Panc1 (cell line): Measurements from ENCODE around the gene WRAP73.

Experiments
- CTCF ChIP-seq: fragments of 450-650 bp; IDR thresholded peaks from 2 replicates; pipeline ENCODE4 v1.5.1; 2017; ENCODE audit warnings: mild to moderate bottlenecking
- POLR2AphosphoS5 ChIP-seq: IDR thresholded peaks from 2 replicates; pipeline ENCODE4 v1.6.1; 2012; ENCODE audit warnings: mild to moderate bottlenecking, low read depth, low read length, moderate library complexity
- TCF7L2 ChIP-seq: IDR thresholded peaks from 2 replicates; pipeline ENCODE4 v1.6.1; 2011; ENCODE audit warnings: mild to moderate bottlenecking, low read depth, low read length, inconsistent platforms

- TF ChIP-seq CTCF, result no peak
- no peak for TF ChIP-seq POLR2AphosphoS5
- TF ChIP-seq TCF7L2, result no peak
Observed at GRCh38 chr1:3625151-3625907, 24.6 kb downstream of the WRAP73 start.
